Measurements from ENCODE around the gene DAPL1. TPM values are rescaled to one million over a fixed set of nuclear protein-coding genes. Genes with fewer than 3 reads are reported as not detected.

The DAPL1 gene
- polyA plus RNA-seq, 3 donors, result not detected

GRCh38 chr2:158837645-158838044 lies 42.5 kb downstream of the DAPL1 start:
- Histone ChIP-seq H3K36me3 (replicated peaks in 1 of 2; ENCODE audit: control insufficient read depth in 1 of 2, insufficient read depth in 2 of 2, low read length in 2 of 2) (no peaks in the 10 kb centered on the region), H3K4me2 (replicated peaks; ENCODE audit: extremely low read depth, low read length, poor library complexity, severe bottlenecking) (no peak overlapping the region), H3K27me3 (ENCODE audit: control insufficient read depth in 2 of 2, insufficient read depth in 2 of 2, low read length in 2 of 2) (no peaks in the 10 kb centered on the region), H3K27ac (ENCODE audit: low read depth in 1 of 2, low read length in 2 of 2) (no peak overlapping the region), H2AFZ (ENCODE audit: insufficient read depth, low read depth, low read length, poor library complexity, severe bottlenecking) (no peak overlapping the region), H3K79me2 (ENCODE audit: insufficient read depth, low read length) (no peaks in the 10 kb centered on the region), H3K9me3 (replicated peaks in 1 of 2; ENCODE audit: control insufficient read depth in 1 of 2, insufficient read depth in 1 of 2, low read length in 2 of 2) (no peaks in the 10 kb centered on the region), H3K4me3 (replicated peaks in 1 of 3; ENCODE audit: low read depth in 2 of 3, low read length in 3 of 3) (no peak overlapping the region), H3K4me1 (ENCODE audit: control insufficient read depth in 1 of 2, insufficient read depth in 2 of 2, low read length in 2 of 2) (no peaks in the 10 kb centered on the region), H4K20me1 (ENCODE audit: insufficient read depth, low read length) (no peaks in the 10 kb centered on the region), H3K9ac (ENCODE audit: insufficient read depth, low read length, poor library complexity, severe bottlenecking) (no peak overlapping the region)
- peaks cover 0 to 5% (median 0%) of the 10 kb centered on the region in 7 donors for H3K9me3 Mint-ChIP-seq
- no peak overlapping the region for H3K4me3 Mint-ChIP-seq
- H3K36me3 Mint-ChIP-seq, result no peaks in the 10 kb centered on the region
- intact Hi-C loops (cut with micrococcal nuclease), result no loop called here
- TF ChIP-seq CTCF (IDR thresholded peaks at IDR 0.05), result no peak
- DNase-seq, result no peak
- H3K4me1 Mint-ChIP-seq, result no peaks in the 10 kb centered on the region
- H3K27ac Mint-ChIP-seq, result no peak overlapping the region
- H3K27me3 Mint-ChIP-seq (ENCODE audit: low read depth in 3 of 3), result peaks cover 0 to 7% (median 1%) of the 10 kb centered on the region in 3 donors
- 100% methylated on average over 1 of the region's 2 CpGs for WGBS (ENCODE audit: insufficient coverage)

GRCh38 chr2:158841850-158842249 lies 46.7 kb downstream of the DAPL1 start:
- H3K9ac ChIP-seq (ENCODE audit: insufficient read depth, low read length, poor library complexity, severe bottlenecking), result no peak overlapping the region
- no peaks in the 10 kb centered on the region for H3K36me3 Mint-ChIP-seq
- no peak for TF ChIP-seq CTCF (IDR thresholded peaks at IDR 0.05)
- no peaks in the 10 kb centered on the region for H3K79me2 ChIP-seq (ENCODE audit: insufficient read depth, low read length)
- H3K9me3 ChIP-seq (replicated peaks in 1 of 2; ENCODE audit: control insufficient read depth in 1 of 2, insufficient read depth in 1 of 2, low read length in 2 of 2), result no peaks in the 10 kb centered on the region
- no peak overlapping the region for H3K27ac ChIP-seq (ENCODE audit: low read depth in 1 of 2, low read length in 2 of 2)
- H3K27ac Mint-ChIP-seq, result no peak overlapping the region
- DNase-seq, result no peak
- H3K27me3 ChIP-seq (ENCODE audit: control insufficient read depth in 2 of 2, insufficient read depth in 2 of 2, low read length in 2 of 2), result no peaks in the 10 kb centered on the region
- H4K20me1 ChIP-seq (ENCODE audit: insufficient read depth, low read length), result no peaks in the 10 kb centered on the region
- no peak overlapping the region for H3K4me3 ChIP-seq (replicated peaks in 1 of 3; ENCODE audit: low read depth in 2 of 3, low read length in 3 of 3)
- no peaks in the 10 kb centered on the region for H3K4me1 Mint-ChIP-seq
- H3K4me3 Mint-ChIP-seq, result no peak overlapping the region
- H3K36me3 ChIP-seq (replicated peaks in 1 of 2; ENCODE audit: control insufficient read depth in 1 of 2, insufficient read depth in 2 of 2, low read length in 2 of 2), result no peaks in the 10 kb centered on the region
- H3K27me3 Mint-ChIP-seq (ENCODE audit: low read depth in 3 of 3), result peaks cover 0 to 10% (median 3%) of the 10 kb centered on the region in 3 donors
- peaks cover 0 to 5% (median 0%) of the 10 kb centered on the region in 7 donors for H3K9me3 Mint-ChIP-seq
- no peaks in the 10 kb centered on the region for H3K4me1 ChIP-seq (ENCODE audit: control insufficient read depth in 1 of 2, insufficient read depth in 2 of 2, low read length in 2 of 2)
- intact Hi-C loops (cut with micrococcal nuclease), result no loop called here
- no peak overlapping the region for H3K4me2 ChIP-seq (replicated peaks; ENCODE audit: extremely low read depth, low read length, poor library complexity, severe bottlenecking)
- no peak overlapping the region for H2AFZ ChIP-seq (ENCODE audit: insufficient read depth, low read depth, low read length, poor library complexity, severe bottlenecking)

All from CD14-positive monocyte (primary cell).